ENCODE results near the gene ITGB1.

GRCh38 chr10:32887481-32887880 is 70.5 kb downstream of the ITGB1 start:
- no peak for TF ChIP-seq POLR2A (IDR thresholded peaks at IDR 0.05)
- no peak for TF ChIP-seq POLR2AphosphoS5 (IDR thresholded peaks at IDR 0.05)
